Gastrocnemius medialis (tissue), 4 donors: ENCODE data around the gene TXNDC5.

Experiments used
- POLR2A ChIP-seq, 2 donors: fragments of 450-650 bp; IDR thresholded peaks; one replicate each; pipeline ENCODE4 v1.6.1; 2017; ENCODE audit warnings: antibody characterized with exemption in 2 of 2, mild to moderate bottlenecking in 2 of 2, moderate library complexity in 2 of 2
- TF ChIP-seq, protein P1 (sequence below), 5 experiments: fragments of 450-650 bp in 3 of 5; fragments of 200-600 bp in 2 of 5; sonication (generic) in 2 of 5; IDR thresholded peaks in 4 of 5; conservative IDR thresholded peaks in 1 of 5; 1 replicate in 4 of 5; 2 replicates in 1 of 5; pipeline ENCODE4 v1.5.1; 2016 to 2019; ENCODE audit warnings: antibody characterized with exemption in 5 of 5, mild to moderate bottlenecking in 3 of 5, moderate library complexity in 3 of 5

- TF ChIP-seq POLR2A (IDR thresholded peaks at IDR 0.05): no peak
- TF ChIP-seq, protein P1, sequence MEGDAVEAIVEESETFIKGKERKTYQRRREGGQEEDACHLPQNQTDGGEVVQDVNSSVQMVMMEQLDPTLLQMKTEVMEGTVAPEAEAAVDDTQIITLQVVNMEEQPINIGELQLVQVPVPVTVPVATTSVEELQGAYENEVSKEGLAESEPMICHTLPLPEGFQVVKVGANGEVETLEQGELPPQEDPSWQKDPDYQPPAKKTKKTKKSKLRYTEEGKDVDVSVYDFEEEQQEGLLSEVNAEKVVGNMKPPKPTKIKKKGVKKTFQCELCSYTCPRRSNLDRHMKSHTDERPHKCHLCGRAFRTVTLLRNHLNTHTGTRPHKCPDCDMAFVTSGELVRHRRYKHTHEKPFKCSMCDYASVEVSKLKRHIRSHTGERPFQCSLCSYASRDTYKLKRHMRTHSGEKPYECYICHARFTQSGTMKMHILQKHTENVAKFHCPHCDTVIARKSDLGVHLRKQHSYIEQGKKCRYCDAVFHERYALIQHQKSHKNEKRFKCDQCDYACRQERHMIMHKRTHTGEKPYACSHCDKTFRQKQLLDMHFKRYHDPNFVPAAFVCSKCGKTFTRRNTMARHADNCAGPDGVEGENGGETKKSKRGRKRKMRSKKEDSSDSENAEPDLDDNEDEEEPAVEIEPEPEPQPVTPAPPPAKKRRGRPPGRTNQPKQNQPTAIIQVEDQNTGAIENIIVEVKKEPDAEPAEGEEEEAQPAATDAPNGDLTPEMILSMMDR (IDR thresholded peaks at IDR 0.05 in 4 of 5, conservative IDR thresholded peaks at IDR 0.05 in 1 of 5): no peak
Observed at GRCh38 chr6:7886132-7886531, 24.5 kb downstream of the TXNDC5 start.
